Vagina (tissue), 2 donors: ENCODE results near the gene ATG5. TPM values are rescaled to one million over a fixed set of nuclear protein-coding genes. Genes with fewer than 3 reads are reported as not detected.

ENCODE experiments used
- DNase-seq, 2 donors: peaks; one replicate each; pipeline ENCODE4 v3.0.0-alpha.2; 2017; ENCODE audit errors: extremely low spot score in 2 of 2
- H3K27ac ChIP-seq: fragments of 200-600 bp; sonication (generic); one replicate; pipeline ENCODE4 v1.5.1; 2019
- H3K27me3 ChIP-seq: fragments of 200-600 bp; sonication (generic); one replicate; pipeline ENCODE4 v1.5.1; 2019
- H3K36me3 ChIP-seq, 2 donors: fragments of 200-600 bp; sonication (generic); one replicate each; pipeline ENCODE4 v1.5.1; 2017 to 2019
- H3K4me1 ChIP-seq: fragments of 200-600 bp; sonication (generic); one replicate; pipeline ENCODE4 v1.5.1; 2019
- H3K4me3 ChIP-seq, 2 donors: fragments of 200-600 bp; sonication (generic); 1 replicate in 1 of 2; 2 replicates in 1 of 2; pipeline ENCODE4 v1.5.1; 2016 to 2019
- H3K9me3 ChIP-seq: fragments of 200-600 bp; sonication (generic); one replicate; pipeline ENCODE4 v1.5.1; 2019
- CTCF ChIP-seq, 3 experiments: fragments of 450-650 bp in 2 of 3; fragments of 200-600 bp in 1 of 3; sonication (generic) in 1 of 3; IDR thresholded peaks; one replicate each; pipeline ENCODE4 v1.5.1; 2017 to 2019; ENCODE audit warnings: antibody characterized with exemption in 3 of 3, mild to moderate bottlenecking in 2 of 3, moderate library complexity in 2 of 3
- POLR2A ChIP-seq, 2 donors: fragments of 450-650 bp; IDR thresholded peaks; one replicate each; pipeline ENCODE4 v1.6.1; 2017; ENCODE audit warnings: antibody characterized with exemption in 2 of 2, mild to moderate bottlenecking in 2 of 2, moderate library complexity in 2 of 2
- POLR2AphosphoS5 ChIP-seq, 2 donors: sonication (generic); formaldehyde crosslinking; IDR thresholded peaks; one replicate each; pipeline ENCODE4 v1.9.0; 2017; ENCODE audit warnings: antibody characterized with exemption in 2 of 2, mild to moderate bottlenecking in 2 of 2, low read depth in 1 of 2; ENCODE audit not compliant: insufficient read depth in 1 of 2
- intact Hi-C: fragments of 100-400 bp; cut with DNase I; formaldehyde crosslinking; loops from one replicate; pipeline ENCODE4 v1.15.1; 2023
- total RNA-seq: library from RNA; depleted of rRNA; stranded (reverse); fragments of >200 nt; gene quantifications from one replicate; pipeline ENCODE4 v1.2.3, GENCODE V29; 2016

ATG5 gene
- total RNA-seq, 1 donor from 2014 or later, result 37.1 TPM

- Histone ChIP-seq H3K27ac (no peak overlapping the region), H3K27me3 (no peaks in the 10 kb centered on the region), H3K4me1 (no peaks in the 10 kb centered on the region), H3K9me3 (no peaks in the 10 kb centered on the region), H3K4me3 (no peak overlapping the region), H3K36me3 (no peaks in the 10 kb centered on the region)
- intact Hi-C loops, result no loop called here
- DNase-seq, result no peak
- no peak for TF ChIP-seq POLR2AphosphoS5 (IDR thresholded peaks at IDR 0.05; ENCODE audit: insufficient read depth in 1 of 2, low read depth in 1 of 2)
- TF ChIP-seq POLR2A (IDR thresholded peaks at IDR 0.05), result no peak
- no peak for TF ChIP-seq CTCF (IDR thresholded peaks at IDR 0.05)
These were observed 166.0 kb downstream of the ATG5 start for GRCh38 chr6:106159531-106159940.

- Histone ChIP-seq H3K27ac (no peak overlapping the region), H3K9me3 (no peaks in the 10 kb centered on the region), H3K27me3 (no peaks in the 10 kb centered on the region), H3K4me3 (no peak overlapping the region), H3K4me1 (no peaks in the 10 kb centered on the region), H3K36me3 (no peaks in the 10 kb centered on the region)
- TF ChIP-seq POLR2AphosphoS5 (IDR thresholded peaks at IDR 0.05; ENCODE audit: insufficient read depth in 1 of 2, low read depth in 1 of 2), result no peak
- TF ChIP-seq CTCF (IDR thresholded peaks at IDR 0.05), result no peak
- TF ChIP-seq POLR2A (IDR thresholded peaks at IDR 0.05), result no peak
- intact Hi-C loops, result no loop called here
- no peak for DNase-seq
These were observed 166.7 kb downstream of the ATG5 start for GRCh38 chr6:106158816-106159215.

- Histone ChIP-seq H3K27me3 (no peaks in the 10 kb centered on the region), H3K4me3 (no peak overlapping the region), H3K36me3 (no peaks in the 10 kb centered on the region), H3K4me1 (no peaks in the 10 kb centered on the region), H3K27ac (no peak overlapping the region), H3K9me3 (no peaks in the 10 kb centered on the region)
- DNase-seq, result no peak
- intact Hi-C loops, result no loop called here
- TF ChIP-seq POLR2AphosphoS5 (IDR thresholded peaks at IDR 0.05; ENCODE audit: insufficient read depth in 1 of 2, low read depth in 1 of 2) (no peak), POLR2A (IDR thresholded peaks at IDR 0.05) (no peak), CTCF (IDR thresholded peaks at IDR 0.05) (no peak)
These were observed 168.7 kb downstream of the ATG5 start for GRCh38 chr6:106156863-106157262.

- TF ChIP-seq POLR2AphosphoS5 (IDR thresholded peaks at IDR 0.05; ENCODE audit: insufficient read depth in 1 of 2, low read depth in 1 of 2), result no peak
- no peak for TF ChIP-seq CTCF (IDR thresholded peaks at IDR 0.05)
- TF ChIP-seq POLR2A (IDR thresholded peaks at IDR 0.05), result no peak
- Histone ChIP-seq H3K27me3 (no peaks in the 10 kb centered on the region), H3K36me3 (no peaks in the 10 kb centered on the region), H3K9me3 (no peaks in the 10 kb centered on the region), H3K4me1 (no peaks in the 10 kb centered on the region), H3K4me3 (no peak overlapping the region), H3K27ac (no peak overlapping the region)
- intact Hi-C loops, result no loop called here
- DNase-seq, result no peak
These were observed 169.1 kb downstream of the ATG5 start for GRCh38 chr6:106156413-106156812.

GRCh38 chr6:106155219-106155830 lies 170.2 kb downstream of the ATG5 start:
- Histone ChIP-seq H3K27me3 (no peaks in the 10 kb centered on the region), H3K4me1 (no peaks in the 10 kb centered on the region), H3K9me3 (no peaks in the 10 kb centered on the region), H3K36me3 (no peaks in the 10 kb centered on the region), H3K27ac (no peak overlapping the region), H3K4me3 (no peak overlapping the region)
- intact Hi-C loops, result no loop called here
- TF ChIP-seq CTCF (IDR thresholded peaks at IDR 0.05) (no peak), POLR2A (IDR thresholded peaks at IDR 0.05) (no peak), POLR2AphosphoS5 (IDR thresholded peaks at IDR 0.05; ENCODE audit: insufficient read depth in 1 of 2, low read depth in 1 of 2) (no peak)
- no peak for DNase-seq
